Liver (tissue), 3 donors: ENCODE data around the gene RTN3.

Source experiments
- EGR1 ChIP-seq, 2 donors: IDR thresholded peaks; 2 replicates each; pipeline ENCODE4 v1.6.1; 2016 to 2018; ENCODE audit warnings: antibody characterized with exemption in 2 of 2, low read depth in 2 of 2
- GABPA ChIP-seq, 2 donors: IDR thresholded peaks in 1 of 2; conservative IDR thresholded peaks in 1 of 2; 2 replicates each; pipeline ENCODE4 v1.6.1; 2016; ENCODE audit warnings: antibody characterized with exemption in 2 of 2, mild to moderate bottlenecking in 1 of 2, moderate library complexity in 1 of 2
- SP1 ChIP-seq: IDR thresholded peaks from 2 replicates; pipeline ENCODE4 v1.6.1; 2018; ENCODE audit warnings: antibody characterized with exemption, mild to moderate bottlenecking
- YY1 ChIP-seq: IDR thresholded peaks from 2 replicates; pipeline ENCODE4 v1.6.1; 2016; ENCODE audit warnings: antibody characterized with exemption, mild to moderate bottlenecking
- TF ChIP-seq, protein P1 (sequence below): fragments of 150-350 bp; IDR thresholded peaks from 2 replicates; pipeline ENCODE4 v1.5.1; 2017; ENCODE audit warnings: improper control_type of control experiment, low read depth, low read length; ENCODE audit not compliant: missing input control
- donor health status: healthy.
- donor health status: healthy.

- TF ChIP-seq EGR1 (IDR thresholded peaks at IDR 0.05; ENCODE audit: low read depth in 2 of 2): no peak
- TF ChIP-seq, protein P1, sequence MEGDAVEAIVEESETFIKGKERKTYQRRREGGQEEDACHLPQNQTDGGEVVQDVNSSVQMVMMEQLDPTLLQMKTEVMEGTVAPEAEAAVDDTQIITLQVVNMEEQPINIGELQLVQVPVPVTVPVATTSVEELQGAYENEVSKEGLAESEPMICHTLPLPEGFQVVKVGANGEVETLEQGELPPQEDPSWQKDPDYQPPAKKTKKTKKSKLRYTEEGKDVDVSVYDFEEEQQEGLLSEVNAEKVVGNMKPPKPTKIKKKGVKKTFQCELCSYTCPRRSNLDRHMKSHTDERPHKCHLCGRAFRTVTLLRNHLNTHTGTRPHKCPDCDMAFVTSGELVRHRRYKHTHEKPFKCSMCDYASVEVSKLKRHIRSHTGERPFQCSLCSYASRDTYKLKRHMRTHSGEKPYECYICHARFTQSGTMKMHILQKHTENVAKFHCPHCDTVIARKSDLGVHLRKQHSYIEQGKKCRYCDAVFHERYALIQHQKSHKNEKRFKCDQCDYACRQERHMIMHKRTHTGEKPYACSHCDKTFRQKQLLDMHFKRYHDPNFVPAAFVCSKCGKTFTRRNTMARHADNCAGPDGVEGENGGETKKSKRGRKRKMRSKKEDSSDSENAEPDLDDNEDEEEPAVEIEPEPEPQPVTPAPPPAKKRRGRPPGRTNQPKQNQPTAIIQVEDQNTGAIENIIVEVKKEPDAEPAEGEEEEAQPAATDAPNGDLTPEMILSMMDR: no peak
- no peak for TF ChIP-seq YY1
- TF ChIP-seq SP1: no peak
- TF ChIP-seq GABPA (IDR thresholded peaks at IDR 0.05 in 1 of 2, conservative IDR thresholded peaks at IDR 0.05 in 1 of 2): no peak
Observed at GRCh38 chr11:63641727-63642126, 39.6 kb upstream of the RTN3 start.
